B cell (primary cell): ENCODE data around the gene ARHGAP31.

Source experiments
- CTCF ChIP-seq: fragments of 200-600 bp; IDR thresholded peaks from one replicate; pipeline ENCODE4 v1.8.0; 2022; ENCODE audit warnings: antibody characterized with exemption, mild to moderate bottlenecking
- EZH2 ChIP-seq: IDR thresholded peaks from 2 replicates; pipeline ENCODE4 v1.6.1; 2012; ENCODE audit warnings: borderline replicate concordance, low read depth, mild to moderate bottlenecking, moderate library complexity, low read length; ENCODE audit not compliant: insufficient read depth, poor library complexity, severe bottlenecking

GRCh38 chr3:119257654-119258410 lies 36.4 kb upstream of the ARHGAP31 start:
- TF ChIP-seq CTCF (no peak), EZH2 (no peak)
